A673 (cell line): ENCODE results near the gene AHCYL2. TPM values are rescaled to one million over a fixed set of nuclear protein-coding genes. Genes with fewer than 3 reads are reported as not detected.

Experiments
- BruUV-seq: library from RNA; stranded (reverse); fragments of 400-500 nt; replicated peaks from 2 replicates; lab custom pipeline; 2021; lab: Mats Ljungman, UMichigan
- CTCF ChIA-PET: fragments of 300-600 bp; sonication (Branson Sonifier 250); formaldehyde crosslinking; loops from one replicate; lab custom pipeline; 2022; ENCODE audit warnings: antibody characterized with exemption; lab: Charles Lee
- POLR2A ChIA-PET: fragments of 300-600 bp; sonication (Branson Sonifier 250); formaldehyde crosslinking; loops from one replicate; lab custom pipeline; 2022; ENCODE audit warnings: antibody characterized with exemption; ENCODE audit not compliant: low non-redundant PET; lab: Charles Lee
- DNase-seq: peaks from one replicate; pipeline ENCODE4 v3.0.0-alpha.2; 2015; ENCODE audit warnings: low spot score
- H3K27ac ChIP-seq: fragments of 200-600 bp; sonication (generic); 2 replicates; pipeline ENCODE4 v1.5.1; 2016; ENCODE audit warnings: mixed run types, low read depth, mild to moderate bottlenecking, mixed read lengths, antibody characterized with exemption, low read length; ENCODE audit not compliant: poor library complexity, severe bottlenecking
- H3K27me3 ChIP-seq: fragments of 200-600 bp; sonication (generic); replicated peaks from 2 replicates; pipeline ENCODE4 v1.6.1; 2017; ENCODE audit warnings: mixed run types, low read depth, mild to moderate bottlenecking, mixed read lengths, antibody characterized with exemption, low read length; ENCODE audit not compliant: insufficient read depth, poor library complexity
- H3K36me3 ChIP-seq: fragments of 200-600 bp; sonication (generic); 2 replicates; pipeline ENCODE4 v1.6.1; 2016; ENCODE audit warnings: mixed run types, mild to moderate bottlenecking, mixed read lengths, antibody characterized with exemption, low read length; ENCODE audit not compliant: insufficient read depth, poor library complexity, severe bottlenecking
- H3K4me1 ChIP-seq: fragments of 200-600 bp; sonication (generic); 2 replicates; pipeline ENCODE4 v1.6.1; 2017; ENCODE audit warnings: mixed run types, mild to moderate bottlenecking, mixed read lengths, antibody characterized with exemption, low read length; ENCODE audit not compliant: insufficient read depth, poor library complexity, severe bottlenecking
- H3K4me3 ChIP-seq: fragments of 200-600 bp; sonication (generic); 2 replicates; pipeline ENCODE4 v1.5.1; 2016; ENCODE audit warnings: low read depth, mixed run types, mild to moderate bottlenecking, mixed read lengths, low read length; ENCODE audit not compliant: poor library complexity, severe bottlenecking
- H3K9me3 ChIP-seq: fragments of 200-600 bp; sonication (generic); 2 replicates; pipeline ENCODE4 v1.6.1; 2016; ENCODE audit warnings: mixed run types, low read depth, mild to moderate bottlenecking, mixed read lengths, antibody characterized with exemption, low read length; ENCODE audit not compliant: poor library complexity, severe bottlenecking
- CTCF ChIP-seq: fragments of 300-800, 200-600 bp; sonication (generic); conservative IDR thresholded peaks from 2 replicates; pipeline ENCODE4 v1.5.1; 2017; ENCODE audit warnings: low read depth, mild to moderate bottlenecking, antibody characterized with exemption, low read length, moderate library complexity, mixed read lengths
- EZH2 ChIP-seq: fragments of 200-600 bp; sonication (generic); IDR thresholded peaks from 2 replicates; pipeline ENCODE4 v1.6.1; 2017; ENCODE audit warnings: borderline replicate concordance, low read depth, mild to moderate bottlenecking, mixed read lengths, antibody characterized with exemption, low read length; ENCODE audit not compliant: poor library complexity, severe bottlenecking
- intact Hi-C: fragments of 100-400 bp; cut with micrococcal nuclease; formaldehyde crosslinking; loops from one replicate; pipeline ENCODE4 v1.10.0; 2022; ENCODE audit not compliant: unreplicated experiment
- total RNA-seq: library from RNA; stranded (reverse); gene quantifications from 2 replicates; pipeline ENCODE4 v1.2.3, GENCODE V29; 2021

AHCYL2 gene
- total RNA-seq, 1 experiment from 2014 or later = 35.2 TPM

GRCh38 chr7:129228633-129229032 lies 3.8 kb downstream of the AHCYL2 start:
- no TSS peak for BruUV-seq
- H3K4me3 ChIP-seq = no peak overlapping the region
- H3K9me3 ChIP-seq = no peaks in the 10 kb centered on the region
- peaks cover 8% of the 10 kb centered on the region for H3K4me1 ChIP-seq
- no peaks in the 10 kb centered on the region for H3K27me3 ChIP-seq
- intact Hi-C loops = no loop called here
- POLR2A ChIA-PET = no interaction called here
- DNase-seq = no peak
- H3K27ac ChIP-seq = no peak overlapping the region
- CTCF ChIA-PET = no interaction called here
- no peaks in the 10 kb centered on the region for H3K36me3 ChIP-seq
- TF ChIP-seq CTCF (no peak), EZH2 (no peak)

- BruUV-seq = no TSS peak
- ChIA-PET POLR2A (interaction anchor here (0.6 kb wide), 1 partner anchor 27 kb away, joined by 3 read pairs; no protein-coding TSS in a partner anchor), CTCF (no interaction called here)
- intact Hi-C loops = no loop called here
- H3K27ac ChIP-seq = no peak overlapping the region
- no peak overlapping the region for H3K4me3 ChIP-seq
- H3K9me3 ChIP-seq = no peaks in the 10 kb centered on the region
- TF ChIP-seq CTCF (no peak), EZH2 (no peak)
- H3K36me3 ChIP-seq = no peaks in the 10 kb centered on the region
- peaks cover 6% of the 10 kb centered on the region for H3K4me1 ChIP-seq
- DNase-seq = no peak
- no peaks in the 10 kb centered on the region for H3K27me3 ChIP-seq
Measured at GRCh38 chr7:129231666-129232065, 6.8 kb downstream of the AHCYL2 start.

- CTCF ChIA-PET = interaction anchor here (0.5 kb wide), 1 partner anchor 9 kb away, joined by 9 read pairs; no protein-coding TSS in a partner anchor
- Histone ChIP-seq H3K36me3 (no peaks in the 10 kb centered on the region), H3K9me3 (no peaks in the 10 kb centered on the region), H3K4me1 (no peaks in the 10 kb centered on the region), H3K27me3 (no peaks in the 10 kb centered on the region), H3K27ac (no peak overlapping the region), H3K4me3 (no peak overlapping the region)
- DNase-seq = no peak
- intact Hi-C loops = no loop called here
- no TSS peak for BruUV-seq
- TF ChIP-seq EZH2 = no peak
- TF ChIP-seq CTCF = no peak
- POLR2A ChIA-PET = no interaction called here
Measured at GRCh38 chr7:129238546-129238945, 13.7 kb downstream of the AHCYL2 start.
